ENCODE data around the gene MTMR10. TPM values are rescaled to one million over a fixed set of nuclear protein-coding genes. Genes with fewer than 3 reads are reported as not detected.
A peak's percentile ranks its signal among the peaks of the same experiment; 100 is the strongest.

MTMR10 gene, protein sequence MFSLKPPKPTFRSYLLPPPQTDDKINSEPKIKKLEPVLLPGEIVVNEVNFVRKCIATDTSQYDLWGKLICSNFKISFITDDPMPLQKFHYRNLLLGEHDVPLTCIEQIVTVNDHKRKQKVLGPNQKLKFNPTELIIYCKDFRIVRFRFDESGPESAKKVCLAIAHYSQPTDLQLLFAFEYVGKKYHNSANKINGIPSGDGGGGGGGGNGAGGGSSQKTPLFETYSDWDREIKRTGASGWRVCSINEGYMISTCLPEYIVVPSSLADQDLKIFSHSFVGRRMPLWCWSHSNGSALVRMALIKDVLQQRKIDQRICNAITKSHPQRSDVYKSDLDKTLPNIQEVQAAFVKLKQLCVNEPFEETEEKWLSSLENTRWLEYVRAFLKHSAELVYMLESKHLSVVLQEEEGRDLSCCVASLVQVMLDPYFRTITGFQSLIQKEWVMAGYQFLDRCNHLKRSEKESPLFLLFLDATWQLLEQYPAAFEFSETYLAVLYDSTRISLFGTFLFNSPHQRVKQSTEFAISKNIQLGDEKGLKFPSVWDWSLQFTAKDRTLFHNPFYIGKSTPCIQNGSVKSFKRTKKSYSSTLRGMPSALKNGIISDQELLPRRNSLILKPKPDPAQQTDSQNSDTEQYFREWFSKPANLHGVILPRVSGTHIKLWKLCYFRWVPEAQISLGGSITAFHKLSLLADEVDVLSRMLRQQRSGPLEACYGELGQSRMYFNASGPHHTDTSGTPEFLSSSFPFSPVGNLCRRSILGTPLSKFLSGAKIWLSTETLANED
- total RNA-seq (10 to 100 TPM; 35.4 to 36.6 TPM), polyA plus RNA-seq (ENCODE audit: insufficient read depth, low read depth, low replicate concordance) (27.0 TPM)
- long read RNA-seq, donor 1, full-length matches to known transcripts: 3 of 8 reads
- long read RNA-seq, donor 1, partial matches to known transcripts: 5 of 8 reads
- long read RNA-seq, donor 1, other reads (novel, unspliced or antisense): 0 of 8 reads
- long read RNA-seq, donor 2, full-length matches to known transcripts: 2 of 2 reads
- long read RNA-seq, donor 2, partial matches to known transcripts: 0 of 2 reads
- long read RNA-seq, donor 2, other reads (novel, unspliced or antisense): 0 of 2 reads

DNA sequence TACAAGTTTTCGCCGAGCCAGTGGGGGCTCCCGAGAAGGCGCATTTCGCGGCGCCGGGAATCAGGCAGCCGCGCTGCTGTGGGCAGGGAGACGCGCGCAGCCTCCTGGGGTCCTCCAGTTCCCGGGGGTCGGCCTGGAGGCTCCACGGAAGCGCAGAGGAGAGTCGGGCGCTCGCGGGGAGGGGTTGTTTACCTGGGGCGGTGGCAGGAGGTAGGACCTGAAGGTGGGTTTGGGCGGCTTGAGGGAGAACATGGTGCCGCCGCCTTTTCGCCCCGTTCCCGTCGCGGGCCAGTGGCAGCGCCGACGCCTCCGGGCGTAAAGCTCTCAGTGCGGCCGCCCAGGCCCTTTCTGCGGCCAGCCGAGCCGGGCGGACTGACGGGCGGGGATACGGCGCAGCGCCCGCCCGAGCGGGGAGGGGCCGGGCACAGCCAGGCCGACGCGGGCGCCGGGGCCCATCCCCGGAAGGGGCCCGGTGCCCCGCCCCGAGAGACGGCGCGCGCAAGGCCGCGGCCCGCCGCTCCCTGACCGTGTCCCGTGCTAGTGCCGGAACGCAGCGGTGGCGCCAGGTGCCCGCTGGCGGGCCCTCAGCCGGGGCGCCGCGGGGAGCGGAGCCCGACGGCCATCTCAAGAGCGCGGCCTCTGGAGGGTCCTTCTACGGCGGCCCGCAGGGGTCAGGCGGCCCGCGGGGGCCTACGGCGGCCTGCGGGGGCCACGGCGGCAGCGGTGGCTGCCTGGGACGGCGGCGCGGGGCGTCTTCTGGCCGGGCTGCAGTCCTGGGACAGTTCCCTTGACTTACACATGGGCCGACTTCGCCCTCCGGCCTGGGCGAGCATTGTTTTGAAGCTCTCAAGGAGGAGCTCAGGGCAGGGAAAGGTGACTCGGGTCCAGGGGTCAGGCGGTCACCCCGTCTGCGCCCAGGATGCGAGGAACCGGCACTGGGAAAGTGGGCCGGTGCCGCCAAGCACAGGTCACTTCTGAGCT, at the start of gene MTMR10:
MTMR10 (minus strand) TSS at position 374 of the 981 bp plus-strand sequence; CDS start at position 252, 122 bp downstream.
- Histone ChIP-seq H3K27ac (peak within 1 kb of the TSS; percentile 93 to 95), H3K4me1 (peaks cover 10% of the 10 kb centered on the region), H3K4me3 (peak within 1 kb of the TSS; percentile 87 to 99), H3K27me3 (no peaks in the 10 kb centered on the region), H3K9me3 (no peaks in the 10 kb centered on the region), H3K36me3 (ENCODE audit: low read depth, missing control alignments) (no peaks in the 10 kb centered on the region)
- TF ChIP-seq POLR2A (IDR thresholded peaks at IDR 0.05) (no peak), CTCF (IDR thresholded peaks at IDR 0.05) (peak in 2 of 3 experiments; percentile 45)
- intact Hi-C loops (cut with DNase I; ENCODE audit: low total_unique reads): loop anchor here (10.0 kb wide), 1 partner anchor 493 kb away; no protein-coding TSS in a partner anchor
- DNase-seq: peak; percentile 75
- WGBS, 2 donors: 0 to 1% methylated on average over 23 to 67 of the region's 114 CpGs

DNA sequence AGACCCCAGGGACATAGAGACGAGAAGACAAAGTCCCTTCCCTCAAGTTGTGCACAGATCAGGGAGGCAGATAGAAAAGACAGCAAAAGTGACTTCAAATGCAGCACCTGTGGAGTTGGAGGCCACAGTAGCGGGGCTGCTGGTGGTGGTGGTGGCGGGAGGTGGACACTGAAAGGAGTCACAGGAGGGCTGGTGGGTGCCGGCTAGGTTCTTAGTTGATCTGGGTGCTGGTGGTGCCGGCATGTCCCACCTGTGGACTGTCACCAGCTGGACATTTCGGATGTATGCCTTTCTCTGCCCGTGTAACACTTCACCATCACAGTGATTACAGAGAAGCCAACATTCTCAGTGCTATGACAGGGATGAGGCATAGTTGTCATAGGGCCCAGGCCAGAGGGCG, 49.2 kb upstream of the MTMR10 start:
- intact Hi-C loops (cut with DNase I; ENCODE audit: low total_unique reads): no loop called here
- TF ChIP-seq CTCF (IDR thresholded peaks at IDR 0.05): no peak
- TF ChIP-seq POLR2A (IDR thresholded peaks at IDR 0.05): no peak
- H3K4me1 ChIP-seq: no peaks in the 10 kb centered on the region
- no peaks in the 10 kb centered on the region for H3K27me3 ChIP-seq
- no peaks in the 10 kb centered on the region for H3K36me3 ChIP-seq (ENCODE audit: low read depth, missing control alignments)
- WGBS, 2 donors: 95% methylated on average over 8 of the region's 8 CpGs
- no peak overlapping the region for H3K4me3 ChIP-seq
- no peaks in the 10 kb centered on the region for H3K9me3 ChIP-seq
- no peak for DNase-seq
- no peak overlapping the region for H3K27ac ChIP-seq

- Histone ChIP-seq H3K27me3 (no peaks in the 10 kb centered on the region), H3K4me3 (no peak overlapping the region), H3K4me1 (no peaks in the 10 kb centered on the region), H3K36me3 (ENCODE audit: low read depth, missing control alignments) (no peaks in the 10 kb centered on the region), H3K9me3 (no peaks in the 10 kb centered on the region), H3K27ac (no peak overlapping the region)
- no peak for DNase-seq
- intact Hi-C loops (cut with DNase I; ENCODE audit: low total_unique reads): no loop called here
- 94 to 99% methylated on average over 16 of the region's 16 CpGs for WGBS, 2 donors
- TF ChIP-seq CTCF (IDR thresholded peaks at IDR 0.05) (no peak), POLR2A (IDR thresholded peaks at IDR 0.05) (no peak)
Observed at GRCh38 chr15:31039961-31040360, 48.5 kb upstream of the MTMR10 start.
